ENCODE data around the gene TMA7.
"Not testable (repeated sequence)": the region's sequence is repeated elsewhere in the genome, so short reads cannot be mapped to it uniquely, and the experiment has no call there.

TMA7 gene

GRCh38 chr3:48465531-48466378 is 25.7 kb downstream of the TMA7 start:
- FAIRE-seq (peak; percentile 96), DNase-seq (ENCODE audit: insufficient read length, low spot score) (peak; percentile 96)

GRCh38 chr3:48466386-48467109 is 26.5 kb downstream of the TMA7 start:
- DNase-seq (ENCODE audit: insufficient read length, low spot score) (no peak), FAIRE-seq (no peak)

DNA sequence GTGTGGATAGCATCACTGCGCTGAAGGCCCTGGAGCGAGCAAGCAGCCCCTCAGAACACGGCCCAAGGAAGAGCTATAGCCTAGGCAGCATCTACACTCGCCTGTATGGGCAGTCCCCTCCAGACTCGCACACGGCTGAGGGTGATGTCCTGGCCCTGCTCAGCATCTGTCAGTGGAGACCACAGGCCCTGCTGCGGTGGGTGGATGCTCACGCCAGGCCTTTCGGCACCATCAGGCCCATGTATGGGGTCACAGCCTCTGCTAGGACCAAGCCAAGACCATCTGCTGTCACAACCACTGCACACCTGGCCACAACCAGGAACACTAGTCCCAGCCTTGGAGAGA is 27.0 kb downstream of the TMA7 start:
- FAIRE-seq (peak; percentile 9), DNase-seq (ENCODE audit: insufficient read length, low spot score) (no peak)

- DNase-seq (ENCODE audit: insufficient read length, low spot score) (no peak), FAIRE-seq (no peak)
Observed at GRCh38 chr3:48467473-48468267, 27.6 kb downstream of the TMA7 start.

DNA sequence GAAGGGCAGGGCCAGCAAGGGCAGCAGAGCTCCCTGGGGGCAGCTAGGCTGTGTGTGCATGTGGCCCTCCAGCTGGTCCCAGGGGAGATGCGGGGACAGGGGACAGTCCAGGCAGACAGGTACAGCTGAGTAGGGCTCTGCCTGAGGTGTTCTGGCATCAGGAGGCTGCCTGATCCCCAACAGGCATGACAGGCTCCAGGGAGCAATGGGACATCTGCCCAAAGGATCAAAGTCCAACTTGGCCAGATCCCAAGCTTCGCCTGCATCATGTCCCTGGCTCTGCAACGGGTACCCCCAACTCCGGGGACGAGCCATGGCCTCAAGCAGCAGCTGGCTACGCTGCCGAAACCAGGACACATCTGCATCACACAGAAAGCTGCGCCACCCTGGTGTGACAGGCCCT is 28.3 kb downstream of the TMA7 start:
- no peak for DNase-seq (ENCODE audit: insufficient read length, low spot score)
- no peak for FAIRE-seq

DNA sequence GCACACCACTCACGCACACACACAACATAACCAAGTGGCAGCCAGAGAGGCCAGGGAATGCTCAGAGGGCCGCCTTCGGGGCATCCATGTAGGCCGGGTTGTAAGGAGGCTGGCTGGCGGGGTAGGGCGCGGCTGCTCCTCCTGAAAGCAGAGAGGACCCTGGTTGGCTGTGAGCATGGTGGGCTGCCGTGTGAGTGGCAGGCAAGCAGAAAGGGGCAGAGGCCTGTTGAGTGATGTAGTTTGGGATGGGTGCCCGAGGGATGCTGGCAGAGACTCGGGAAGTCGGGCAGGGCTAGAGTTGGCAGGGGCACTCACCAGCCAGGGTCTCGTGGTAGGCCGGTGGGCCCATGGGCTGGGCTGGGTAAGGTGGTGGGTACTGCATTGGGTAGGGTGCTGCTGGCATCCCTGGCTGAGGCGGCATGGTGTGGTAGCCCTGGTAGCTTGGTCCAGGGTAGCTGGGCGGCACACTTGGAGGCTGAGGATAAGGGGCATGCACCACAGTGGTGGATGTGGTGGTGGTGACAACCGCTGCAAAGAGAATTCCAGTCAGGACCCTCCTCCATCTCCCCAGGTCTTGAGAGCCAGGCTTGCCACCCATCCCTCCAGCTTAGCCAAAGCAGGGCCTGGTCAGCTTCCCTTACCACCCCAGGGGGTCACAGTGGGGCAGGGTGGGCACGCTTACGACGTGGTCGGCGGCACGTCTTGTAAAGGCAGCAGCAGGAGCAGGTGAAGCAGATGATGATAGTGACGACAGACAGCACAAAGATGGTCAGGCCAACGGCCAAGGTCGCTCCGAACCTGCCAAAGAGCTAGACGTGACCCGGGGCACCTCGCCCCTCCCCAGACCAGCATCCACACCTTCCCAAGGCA is 29.2 kb downstream of the TMA7 start:
- no peak for FAIRE-seq
- no peak for DNase-seq (ENCODE audit: insufficient read length, low spot score)

- FAIRE-seq (no peak), DNase-seq (ENCODE audit: insufficient read length, low spot score) (no peak)
Observed at GRCh38 chr3:48470286-48470685, 30.2 kb downstream of the TMA7 start.

GRCh38 chr3:48472673-48472922 is 32.5 kb downstream of the TMA7 start:
- DNase-seq (ENCODE audit: insufficient read length, low spot score): peak; percentile 24
- FAIRE-seq: no peak

DNA sequence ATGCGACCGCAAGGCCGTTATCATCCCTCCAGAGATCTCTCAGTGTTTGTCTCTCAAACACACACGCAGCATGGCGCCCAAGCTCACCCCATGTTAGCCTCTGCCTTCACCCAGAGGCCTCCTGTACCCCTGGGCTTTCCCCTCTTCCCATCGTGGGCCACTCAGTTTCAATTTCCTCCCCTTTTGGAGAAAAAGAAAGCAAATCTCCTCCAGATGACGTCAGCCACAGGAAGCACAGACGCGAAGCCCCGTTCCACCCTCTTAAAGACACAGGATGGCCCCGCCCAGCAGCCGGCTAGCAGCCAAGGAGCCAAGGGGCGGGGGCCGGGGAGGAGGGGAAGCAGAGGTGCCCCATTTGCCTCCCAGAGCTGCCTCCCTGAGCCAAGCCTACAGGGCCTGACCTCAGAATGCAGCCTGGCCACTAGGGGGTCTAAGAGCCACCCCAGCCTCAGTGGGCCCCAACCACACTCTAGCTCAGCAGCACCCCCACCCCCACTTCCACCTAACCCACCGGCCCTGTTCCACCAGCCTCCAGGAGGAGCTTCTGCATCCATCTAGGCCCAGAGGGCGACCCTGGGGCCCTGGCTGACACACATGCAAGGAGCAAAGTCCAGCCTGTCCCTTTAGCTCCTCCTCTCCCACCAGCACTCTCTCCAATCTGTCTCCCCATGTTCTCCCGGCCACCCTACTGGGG is 33.0 kb downstream of the TMA7 start:
- FAIRE-seq (peak; percentile 91), DNase-seq (ENCODE audit: insufficient read length, low spot score) (peak; percentile 93)

- DNase-seq (ENCODE audit: insufficient read length, low spot score): no peak
- peak; percentile 20 for FAIRE-seq
Observed at GRCh38 chr3:48473617-48473952, 33.5 kb downstream of the TMA7 start.

DNA sequence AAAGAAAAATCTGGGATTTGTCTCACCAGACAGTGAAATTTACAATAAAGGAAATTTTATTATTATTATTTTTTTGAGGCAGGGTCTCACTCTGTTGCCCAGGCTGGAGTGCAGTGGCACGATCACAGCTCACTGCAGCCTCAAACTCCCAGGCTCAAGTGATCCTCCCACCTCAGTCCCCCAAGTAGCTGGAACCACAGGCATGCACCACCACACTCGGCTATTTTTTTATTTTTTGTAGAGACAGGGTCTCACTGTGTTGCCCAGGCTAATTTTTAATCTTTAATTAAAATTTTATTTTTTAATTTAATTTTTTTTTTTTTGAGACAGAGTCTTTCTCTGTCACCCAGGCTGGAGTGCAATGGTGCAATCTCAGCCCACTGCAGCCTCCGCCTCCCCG is 34.0 kb downstream of the TMA7 start:
- not testable (repeated sequence) for FAIRE-seq; DNase-seq (ENCODE audit: insufficient read length, low spot score)

- DNase-seq (ENCODE audit: insufficient read length, low spot score) (no peak), FAIRE-seq (no peak)
Observed at GRCh38 chr3:48474619-48475018, 34.6 kb downstream of the TMA7 start.

GRCh38 chr3:48475188-48475587 is 35.1 kb downstream of the TMA7 start:
- no peak for DNase-seq (ENCODE audit: insufficient read length, low spot score)
- FAIRE-seq: no peak

DNA sequence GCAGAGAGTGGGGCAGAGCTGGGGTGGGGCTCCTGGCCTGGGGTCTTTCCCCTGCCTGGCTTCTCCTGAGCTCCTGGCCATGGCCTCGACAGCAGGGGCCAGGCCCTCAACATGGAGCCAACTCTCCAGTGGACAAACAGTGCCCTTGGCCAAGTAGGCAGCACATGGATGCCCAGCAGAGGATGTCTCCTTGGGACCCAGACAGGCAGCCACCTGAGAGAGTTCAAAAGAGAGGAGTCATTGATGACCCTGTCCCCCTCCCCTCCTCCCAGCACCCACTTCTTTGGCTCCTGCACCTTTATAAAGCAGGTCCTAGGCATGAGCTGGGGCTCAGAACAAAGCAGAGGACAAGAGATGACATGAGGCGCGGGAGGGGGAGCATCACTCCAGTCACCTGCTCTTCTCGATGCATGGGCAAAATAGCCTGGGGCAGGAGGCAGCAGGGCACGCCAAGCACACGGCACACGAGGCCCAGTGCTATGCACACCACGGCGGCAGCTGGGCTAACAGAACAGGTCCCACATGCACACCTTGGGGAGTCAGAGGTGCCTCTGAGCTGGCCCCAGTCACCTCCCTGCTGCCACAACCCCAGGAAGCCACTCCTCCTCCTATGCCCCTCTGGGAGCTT is 36.5 kb downstream of the TMA7 start:
- no peak for FAIRE-seq

DNA sequence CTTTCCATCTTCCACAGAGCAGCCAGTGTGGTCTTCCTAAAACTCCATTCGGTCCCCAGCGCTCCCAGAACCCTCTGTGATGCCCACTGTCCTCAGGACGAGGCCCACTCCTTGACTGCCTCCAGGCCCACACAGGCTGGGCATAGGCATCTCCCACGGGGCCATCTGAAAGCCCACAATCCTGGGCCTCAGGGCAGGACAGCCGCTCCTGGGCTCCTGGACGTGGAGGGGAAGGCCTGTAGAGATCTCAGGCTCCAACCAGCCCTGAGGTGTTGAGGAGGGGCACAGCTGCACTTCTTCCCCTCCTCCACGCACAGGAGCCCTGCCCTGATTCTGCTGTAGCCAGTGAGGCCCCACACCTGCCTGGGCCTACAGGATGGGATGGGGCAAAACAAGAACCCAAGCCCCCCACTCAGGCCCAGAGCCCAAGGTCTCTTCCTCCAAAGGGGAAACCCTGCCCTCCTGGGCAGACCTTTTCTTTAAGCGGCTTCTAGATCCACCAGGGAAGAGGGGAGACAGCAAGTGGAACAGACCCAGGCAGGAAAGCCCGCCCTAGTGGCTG is 38.0 kb downstream of the TMA7 start:
- no peak for FAIRE-seq

More for the DNA sequence above, 36.5 kb downstream of the TMA7 start:
- no peak for DNase-seq (ENCODE audit: insufficient read length, low spot score)

GRCh38 chr3:48478626-48479555 is 38.8 kb downstream of the TMA7 start:
- no peak for DNase-seq (ENCODE audit: insufficient read length, low spot score)
- no peak for FAIRE-seq

More for the DNA sequence above, 38.0 kb downstream of the TMA7 start:
- no peak for DNase-seq (ENCODE audit: insufficient read length, low spot score)

DNA sequence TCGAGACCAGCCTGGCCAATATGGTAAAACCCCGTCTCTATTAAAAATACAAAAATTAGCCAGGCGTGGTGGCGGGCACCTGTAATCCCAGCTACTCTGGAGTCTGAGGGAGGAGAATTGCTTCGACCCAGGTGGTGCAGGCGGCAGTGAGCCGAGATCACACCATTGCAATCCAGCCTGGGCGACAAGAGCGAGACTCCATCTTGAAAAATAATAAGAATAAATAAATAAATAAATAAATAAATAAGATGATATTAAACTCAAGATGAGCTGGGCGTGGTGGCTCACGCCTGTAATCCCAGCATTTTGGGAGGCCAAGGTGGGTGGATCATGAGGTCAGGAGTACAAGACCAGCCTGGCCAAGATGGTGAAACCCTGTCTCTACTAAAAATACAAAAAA is 40.8 kb downstream of the TMA7 start:
- FAIRE-seq; DNase-seq (ENCODE audit: insufficient read length, low spot score): not testable (repeated sequence)

- FAIRE-seq; DNase-seq (ENCODE audit: insufficient read length, low spot score): not testable (repeated sequence)
Observed at GRCh38 chr3:48482822-48483221, 42.8 kb downstream of the TMA7 start.
